HG03558 (cell line): ENCODE data around the gene TMEM175.
"Not testable (repeated sequence)": the region's sequence is repeated elsewhere in the genome, so short reads cannot be mapped to it uniquely, and the experiment has no call there.

Source experiments
- ATAC-seq: cut with Tn5 transposase; IDR thresholded peaks from one replicate; pipeline ENCODE4 v1.9.1; 2021; ENCODE audit warnings: moderate number of reproducible peaks; ENCODE audit not compliant: unreplicated experiment; ENCODE audit errors: extremely low read depth

The TMEM175 gene

DNA sequence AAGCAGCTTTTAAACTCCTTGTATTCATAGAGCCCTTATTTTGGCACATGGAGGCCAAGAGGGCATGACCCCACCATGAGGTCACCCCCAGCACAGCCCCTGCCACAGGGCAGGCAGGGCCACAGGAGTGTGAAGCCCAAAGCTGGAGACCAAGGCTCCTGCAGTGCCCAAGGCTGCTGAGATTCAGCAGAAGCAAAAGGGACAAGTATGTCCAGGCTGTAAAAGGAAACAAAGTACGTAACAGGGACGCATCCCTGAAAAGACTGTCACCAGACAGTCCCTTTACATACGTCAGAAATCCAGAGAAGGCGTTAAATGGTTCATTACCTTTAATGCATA, 19.0 kb upstream of the TMEM175 start:
- ATAC-seq, result no peak

DNA sequence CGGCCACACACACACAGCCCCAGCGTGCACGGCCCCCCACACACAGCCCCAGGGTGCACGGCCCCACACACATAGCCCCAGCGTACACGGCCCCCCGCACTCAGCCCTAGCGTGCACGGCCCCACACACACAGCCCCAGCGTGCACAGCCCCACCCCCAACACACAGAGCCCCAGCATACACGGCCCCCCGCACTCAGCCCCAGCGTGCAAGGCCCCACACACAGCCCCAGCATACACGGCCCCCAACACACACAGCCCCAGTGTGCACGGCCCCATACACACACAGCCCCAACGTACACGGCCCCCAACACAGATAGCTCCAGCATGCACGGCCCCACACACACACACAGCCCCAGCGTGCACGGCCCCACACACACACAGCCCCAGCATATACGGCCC, 17.7 kb upstream of the TMEM175 start:
- ATAC-seq, result no peak

DNA sequence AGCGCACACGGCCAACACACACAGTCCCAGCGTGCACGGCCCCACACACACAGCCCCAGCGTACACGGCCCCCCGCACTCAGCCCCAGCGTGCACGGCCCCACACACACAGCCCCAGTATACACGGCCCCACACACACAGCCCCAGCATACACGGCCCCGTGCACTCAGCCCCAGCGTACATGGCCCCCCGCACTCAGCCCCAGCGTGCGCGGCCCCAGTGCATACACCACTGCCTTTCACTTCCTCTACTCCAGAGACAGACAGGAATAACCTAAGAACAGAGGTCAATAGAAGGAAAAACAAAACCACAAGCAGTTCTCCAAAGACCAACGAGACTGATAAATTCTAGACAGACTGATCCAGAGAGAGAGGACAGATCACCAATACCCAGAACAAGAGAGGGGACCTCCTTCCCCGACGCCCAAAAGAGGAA, 17.2 kb upstream of the TMEM175 start:
- no peak for ATAC-seq

DNA sequence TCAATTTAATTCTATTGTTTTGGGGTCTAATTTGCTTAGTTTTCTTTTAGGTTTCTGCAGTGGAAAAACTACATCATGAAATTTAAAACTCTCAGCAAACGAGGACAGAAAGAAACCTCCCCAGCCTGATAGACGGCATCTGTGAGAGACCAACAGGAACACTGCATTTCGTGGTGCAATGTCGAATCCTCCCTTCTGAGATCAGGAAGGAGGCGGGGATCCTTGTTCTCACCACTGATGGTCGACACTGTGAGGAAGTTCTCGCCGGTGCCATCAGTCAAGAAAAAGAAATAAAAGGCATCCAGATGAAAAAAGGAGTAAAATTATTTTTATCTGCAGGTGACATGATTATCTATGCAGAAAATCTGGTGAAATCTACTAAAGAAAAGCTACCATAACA, 16.7 kb upstream of the TMEM175 start:
- ATAC-seq, result no peak

DNA sequence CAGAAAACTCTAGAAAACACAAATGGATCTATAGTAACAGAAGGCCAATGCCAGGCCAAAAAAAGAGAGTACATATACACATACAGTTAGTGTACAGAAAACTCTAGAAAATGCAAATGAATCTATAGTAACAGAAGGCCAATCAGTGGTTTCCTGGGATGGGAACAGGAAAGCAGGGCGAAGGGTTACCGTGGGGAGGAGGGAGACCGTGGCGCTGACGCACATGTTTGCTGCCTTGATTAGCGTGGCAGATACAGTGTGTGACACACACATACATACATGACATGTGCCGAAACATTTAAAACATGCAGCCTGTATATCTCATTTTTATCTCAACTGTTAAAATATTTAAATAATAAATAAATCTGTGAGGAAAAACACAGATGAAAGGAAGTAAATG, 14.8 kb upstream of the TMEM175 start:
- no peak for ATAC-seq

DNA sequence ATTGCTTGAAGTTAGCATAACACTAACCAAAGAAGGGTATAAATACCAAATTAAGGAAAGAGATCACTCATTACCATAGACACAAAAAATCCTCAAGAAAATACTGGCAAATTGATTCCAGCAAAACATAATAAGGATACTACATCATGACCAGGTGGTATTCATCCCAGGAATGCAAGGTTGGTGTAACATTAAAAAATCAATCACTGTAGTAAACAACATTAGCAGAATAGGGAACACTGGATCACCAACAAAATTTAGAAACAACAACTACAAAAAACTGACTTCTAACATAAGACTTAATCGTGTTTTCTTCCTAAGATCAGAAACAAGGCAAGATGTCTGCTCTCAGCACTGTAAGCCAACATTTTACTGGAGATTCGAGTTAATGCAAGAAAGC, 14.3 kb upstream of the TMEM175 start:
- ATAC-seq, result no peak

DNA sequence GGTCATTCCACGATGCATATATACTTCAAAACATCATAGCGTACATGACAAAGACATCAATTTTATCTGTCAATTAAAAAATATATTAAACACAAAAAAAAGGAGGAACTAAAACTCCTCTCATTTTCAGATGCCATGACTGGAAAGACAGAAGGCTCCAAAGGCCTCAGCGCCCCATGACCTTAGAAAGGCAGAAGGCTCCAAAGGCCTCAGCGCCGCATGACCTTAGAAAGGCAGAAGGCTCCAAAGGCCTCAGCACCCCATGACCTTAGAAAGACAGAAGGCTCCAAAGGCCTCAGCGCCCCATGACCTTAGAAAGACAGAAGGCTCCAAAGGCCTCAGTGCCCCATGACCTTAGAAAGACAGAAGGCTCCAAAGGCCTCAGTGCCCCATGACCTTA, 13.7 kb upstream of the TMEM175 start:
- not testable (repeated sequence) for ATAC-seq

DNA sequence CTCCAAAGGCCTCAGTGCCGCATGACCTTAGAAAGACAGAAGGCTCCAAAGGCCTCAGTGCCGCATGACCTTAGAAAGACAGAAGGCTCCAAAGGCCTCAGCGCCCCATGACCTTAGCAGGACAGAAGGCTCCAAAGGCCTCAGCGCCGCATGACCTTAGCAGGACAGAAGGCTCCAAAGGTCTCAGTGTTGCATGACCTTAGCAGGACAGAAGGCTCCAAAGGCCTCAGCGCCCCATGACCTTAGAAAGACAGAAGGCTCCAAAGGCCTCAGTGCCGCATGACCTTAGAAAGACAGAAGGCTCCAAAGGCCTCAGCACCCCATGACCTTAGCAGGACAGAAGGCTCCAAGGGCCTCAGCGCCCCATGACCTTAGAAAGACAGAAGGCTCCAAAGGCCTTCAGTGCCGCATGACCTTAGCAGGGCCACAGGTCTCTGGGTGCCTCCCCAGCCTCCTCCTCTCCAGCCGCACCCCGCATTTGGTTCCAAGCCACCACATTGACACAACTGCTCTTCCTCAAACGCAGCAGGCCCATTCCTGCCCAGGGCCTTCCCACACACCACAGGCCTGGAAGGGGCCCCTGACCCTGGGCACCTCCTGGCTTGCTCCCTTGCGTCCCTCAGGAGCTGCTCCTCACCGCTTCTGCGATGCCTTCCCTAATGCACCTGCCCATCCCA, 13.1 kb upstream of the TMEM175 start:
- ATAC-seq, result not testable (repeated sequence)

DNA sequence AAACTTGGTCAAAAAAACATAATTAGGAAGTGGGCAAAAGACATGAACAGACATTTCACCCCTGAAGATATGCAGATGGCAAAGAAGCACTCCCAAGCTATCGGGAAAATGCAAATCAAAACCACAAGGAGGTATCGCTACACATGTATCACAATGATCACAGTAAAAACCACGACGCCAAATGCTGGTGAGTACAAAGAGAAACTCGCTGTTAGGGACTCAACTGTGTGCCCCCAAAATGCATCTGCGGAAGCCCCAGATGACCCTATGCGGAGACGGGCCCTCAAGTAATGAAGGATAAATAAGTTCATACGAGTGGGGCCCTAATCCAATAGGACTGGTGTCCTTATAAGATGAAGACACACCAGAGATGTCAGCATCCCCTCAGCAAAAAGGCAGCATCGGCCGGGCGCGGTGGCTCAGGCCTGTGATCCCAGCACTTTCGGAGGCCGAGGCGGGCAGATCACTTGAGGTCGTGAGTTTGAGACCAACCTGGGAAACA, 10.4 kb upstream of the TMEM175 start:
- ATAC-seq, result no peak

DNA sequence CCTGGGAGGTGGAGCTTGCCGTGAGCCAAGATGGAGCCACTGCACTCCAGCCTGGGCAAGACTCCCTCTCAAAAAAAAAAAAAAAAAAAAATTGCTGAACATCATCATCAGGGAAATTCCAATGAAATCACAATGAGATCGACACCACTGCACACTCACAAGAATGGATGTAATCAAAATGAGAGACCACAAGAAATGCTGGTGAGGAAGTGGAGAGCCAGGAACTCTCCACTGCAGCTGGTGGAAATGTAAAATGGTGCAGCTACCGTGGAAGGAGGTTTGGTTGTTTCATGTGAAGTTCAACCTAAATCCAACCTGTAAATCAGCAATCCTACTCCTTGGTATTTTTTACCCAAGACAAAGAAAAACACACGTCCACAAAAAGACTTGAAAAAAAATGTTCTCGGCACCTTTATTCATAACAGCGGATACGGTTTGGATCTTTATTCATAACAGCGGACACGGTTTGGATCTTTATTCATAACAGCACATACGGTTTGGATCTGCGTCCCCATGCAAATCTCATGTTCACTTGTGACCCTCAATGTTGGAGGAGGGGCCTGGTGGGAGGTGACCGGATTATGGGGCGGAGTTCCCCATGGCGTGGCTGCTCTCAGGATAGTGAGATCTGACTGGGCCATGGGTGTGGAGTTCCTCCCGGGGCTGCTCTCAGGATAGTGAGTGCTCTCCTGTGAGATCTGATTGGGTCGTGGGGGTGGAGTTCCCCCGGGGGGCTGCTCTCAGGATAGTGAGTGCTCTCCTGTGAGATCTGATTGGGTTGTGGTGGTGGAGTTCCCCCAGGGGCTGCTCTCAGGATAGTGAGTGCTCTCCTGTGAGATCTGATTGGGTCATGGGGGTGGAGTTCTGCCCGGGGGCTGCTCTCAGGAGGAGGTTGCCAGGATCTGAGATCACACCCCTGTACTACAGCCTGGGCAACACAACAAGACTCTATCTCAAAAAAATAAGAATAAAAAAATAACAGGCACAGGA, 7.9 kb upstream of the TMEM175 start:
- ATAC-seq, result no peak

DNA sequence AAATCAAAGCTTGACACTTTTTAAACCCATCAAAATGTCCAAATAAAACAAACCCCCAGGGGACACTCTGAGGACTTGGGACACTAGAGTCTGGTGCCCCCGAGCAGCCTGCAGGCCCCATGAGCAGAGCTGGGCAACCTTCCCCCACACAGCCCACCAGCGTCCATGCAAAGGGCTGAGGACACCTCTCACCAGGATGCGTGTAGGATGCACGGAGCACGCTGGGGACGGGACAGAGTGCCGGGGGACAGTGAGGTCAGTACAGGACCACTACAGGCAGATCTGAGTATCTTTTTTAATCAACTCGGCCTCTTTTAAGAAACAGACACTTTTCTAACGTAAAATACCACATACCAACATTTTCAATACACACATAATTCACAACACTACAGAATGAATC, 7.1 kb upstream of the TMEM175 start:
- ATAC-seq, result no peak

DNA sequence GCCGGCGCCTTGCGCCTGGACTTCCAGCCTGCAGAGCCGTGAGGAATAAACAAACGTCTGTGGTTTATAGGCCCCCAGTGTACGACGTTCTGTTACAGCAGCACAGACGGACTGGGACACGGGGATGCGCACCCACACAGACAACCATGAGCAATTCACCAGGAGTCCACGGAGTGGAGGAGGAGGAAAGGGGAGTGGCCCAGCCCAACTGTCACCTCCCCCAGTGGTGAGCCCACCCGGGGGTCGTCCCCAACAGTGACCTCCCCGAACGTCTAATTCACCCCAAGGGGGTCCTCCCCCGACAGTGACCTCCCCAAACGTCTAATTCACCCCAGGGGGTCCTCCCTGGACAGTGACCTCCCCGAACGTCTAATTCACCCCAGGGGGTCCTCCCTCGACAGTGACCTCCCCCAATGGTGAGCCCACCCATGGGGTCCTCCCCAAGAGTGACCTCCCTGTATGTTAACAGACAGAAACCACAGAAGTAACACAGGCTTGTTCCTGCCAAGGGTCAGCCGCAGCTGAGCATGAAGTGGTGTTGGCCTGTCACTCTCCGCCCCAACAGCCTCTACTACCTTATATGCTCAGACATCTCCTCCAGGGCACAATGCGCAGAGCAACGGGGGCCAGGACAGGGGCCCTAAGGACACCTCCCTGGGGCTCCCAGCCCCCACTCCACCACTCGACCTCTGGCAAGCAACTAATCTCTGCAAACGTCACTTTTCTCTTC, 6.3 kb upstream of the TMEM175 start:
- ATAC-seq, result no peak

DNA sequence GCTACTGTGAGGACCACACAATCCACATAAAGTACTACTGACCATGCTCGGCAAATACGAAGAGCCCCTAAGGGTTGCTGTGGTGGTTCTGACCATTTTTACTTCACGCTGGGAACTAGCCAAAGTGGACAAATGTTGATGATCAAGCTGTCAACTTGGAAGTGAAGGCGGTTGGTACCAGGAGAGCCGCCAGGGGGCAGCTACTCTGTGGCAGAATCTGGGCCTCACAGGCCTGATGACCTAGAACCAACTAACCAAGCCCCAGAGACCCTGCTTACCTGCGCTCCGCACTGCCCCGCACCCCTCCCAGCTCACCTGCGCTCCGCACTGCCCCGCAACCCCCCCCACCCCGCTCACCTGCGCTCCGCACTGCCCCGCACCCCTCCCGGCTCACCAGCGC, 5.7 kb upstream of the TMEM175 start:
- no peak for ATAC-seq

DNA sequence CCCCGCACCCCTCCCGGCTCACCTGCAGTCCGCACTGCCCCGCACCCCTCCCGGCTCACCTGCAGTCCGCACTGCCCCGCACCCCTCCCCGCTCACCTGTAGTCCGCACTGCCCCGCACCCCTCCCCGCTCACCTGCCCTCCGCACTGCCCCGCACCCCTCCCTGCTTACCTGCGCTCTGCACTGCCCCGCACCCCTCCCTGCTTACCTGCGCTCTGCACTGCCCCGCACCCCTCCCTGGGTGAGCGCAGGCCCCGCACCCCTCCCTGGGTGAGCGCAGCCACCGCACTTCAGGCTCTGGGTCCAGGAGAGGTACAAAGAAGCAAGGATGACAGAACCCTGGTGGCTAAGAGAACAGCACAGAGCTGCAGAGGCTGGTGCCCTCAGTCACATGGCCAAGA, 4.7 kb upstream of the TMEM175 start:
- ATAC-seq, result not testable (repeated sequence)

DNA sequence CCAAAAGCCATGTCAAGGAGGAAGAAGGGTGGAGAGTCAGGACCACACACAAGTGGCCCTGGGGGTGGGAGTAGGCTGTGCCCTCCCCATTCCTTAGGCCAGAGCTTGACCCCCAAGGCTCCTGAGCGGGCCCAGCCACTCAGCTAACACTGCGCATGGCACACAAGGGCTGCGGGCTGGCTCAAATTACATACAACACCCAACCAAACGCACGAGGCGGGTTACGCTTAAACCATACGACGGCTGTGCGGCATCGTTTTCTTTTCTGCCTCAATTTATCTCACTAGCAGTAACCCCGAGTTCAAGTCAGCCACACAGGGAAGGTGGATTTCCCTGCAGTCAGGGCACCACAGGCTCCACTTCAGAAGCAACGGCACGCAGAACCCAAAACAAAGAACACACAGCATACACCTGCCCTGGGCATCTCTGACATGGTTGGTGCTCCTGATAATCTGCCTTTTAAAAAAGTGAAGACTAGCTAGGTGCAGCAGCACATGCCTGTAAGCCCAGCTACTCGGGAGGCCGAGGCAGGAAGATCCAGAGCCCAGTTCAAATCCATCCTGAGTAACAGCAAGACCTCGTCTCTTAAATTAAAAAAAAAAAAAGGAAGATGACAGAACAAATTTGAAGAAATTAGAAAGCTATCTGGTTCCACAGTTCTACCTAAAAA, 3.0 kb upstream of the TMEM175 start:
- ATAC-seq, result no peak

DNA sequence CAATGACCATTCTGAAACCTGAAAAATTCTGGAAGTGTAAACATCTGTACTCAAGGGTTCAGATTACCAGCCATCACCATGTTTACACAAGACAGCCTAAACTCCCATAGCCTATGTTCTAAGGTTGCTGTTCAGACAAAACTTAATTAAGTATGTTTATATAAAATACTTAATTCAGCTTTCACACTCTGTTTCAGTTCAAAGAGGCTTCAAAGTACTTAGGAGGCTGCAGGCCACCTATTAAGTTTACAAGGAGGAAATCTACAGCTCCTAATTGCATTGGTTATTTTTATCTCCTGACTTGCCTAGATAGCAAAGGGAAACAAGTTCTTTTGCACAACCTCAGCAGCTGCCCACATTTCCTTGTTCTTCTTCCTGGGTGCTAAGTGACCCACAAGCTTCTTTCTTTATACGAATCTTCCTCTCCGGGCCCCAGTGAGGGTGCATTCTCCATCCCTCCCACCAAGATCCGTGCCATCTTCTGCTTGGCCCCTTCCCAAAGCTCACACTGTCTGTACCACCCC, 2.2 kb upstream of the TMEM175 start:
- no peak for ATAC-seq

DNA sequence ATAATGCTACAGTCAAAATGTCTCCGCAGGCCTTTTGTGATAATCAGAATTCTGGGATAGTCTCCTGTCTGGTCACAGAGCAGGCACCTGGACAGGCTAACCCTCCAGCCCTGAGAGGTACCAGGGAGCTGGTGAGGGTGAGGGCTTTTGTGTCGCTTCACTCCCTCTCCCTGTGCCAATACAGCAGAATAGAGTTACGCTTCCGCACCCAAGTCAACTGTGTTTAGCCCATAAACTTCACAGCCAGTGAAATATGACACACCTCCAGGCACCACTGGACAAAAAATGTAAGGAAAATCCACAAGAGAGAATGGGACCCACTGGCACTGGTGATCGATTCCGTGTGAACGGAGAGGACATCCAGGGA, 1.4 kb upstream of the TMEM175 start:
- ATAC-seq, result no peak

DNA sequence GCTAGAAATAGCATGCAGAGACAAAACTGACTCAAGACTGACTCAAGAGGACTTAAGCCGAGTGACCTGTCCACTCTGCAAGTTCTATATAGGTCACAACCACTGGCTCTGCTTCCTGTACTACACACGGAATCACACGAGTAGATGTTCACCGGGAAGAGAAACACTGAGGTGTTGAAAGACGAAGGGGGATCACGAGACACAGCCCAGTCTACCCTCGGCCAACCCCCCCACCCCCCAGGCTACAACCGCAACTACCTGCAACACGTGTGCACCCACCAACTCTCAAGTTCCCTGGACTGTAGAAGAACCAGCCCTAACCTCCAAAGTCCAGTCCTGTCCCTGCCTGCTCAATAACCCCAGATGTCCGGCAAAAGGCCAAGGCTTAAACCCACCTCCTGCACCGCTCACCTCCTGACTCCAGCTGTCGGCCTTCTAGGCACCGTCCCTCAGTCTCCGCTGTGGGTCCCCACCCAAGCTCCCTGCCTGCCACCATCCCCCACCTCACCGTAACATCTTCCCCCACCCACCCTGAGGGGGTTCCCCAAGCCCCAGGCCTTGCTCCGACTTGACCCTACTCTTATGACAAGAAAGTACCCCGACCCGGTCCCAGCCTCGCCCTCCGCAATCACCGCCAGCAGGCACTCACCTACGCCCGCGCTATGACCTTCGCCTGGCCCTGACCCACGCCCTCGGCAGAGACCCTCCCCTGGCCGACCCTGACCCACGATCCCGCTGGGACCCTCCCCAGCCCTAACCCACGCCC, 883 bp upstream of the TMEM175 start:
- no peak for ATAC-seq

DNA sequence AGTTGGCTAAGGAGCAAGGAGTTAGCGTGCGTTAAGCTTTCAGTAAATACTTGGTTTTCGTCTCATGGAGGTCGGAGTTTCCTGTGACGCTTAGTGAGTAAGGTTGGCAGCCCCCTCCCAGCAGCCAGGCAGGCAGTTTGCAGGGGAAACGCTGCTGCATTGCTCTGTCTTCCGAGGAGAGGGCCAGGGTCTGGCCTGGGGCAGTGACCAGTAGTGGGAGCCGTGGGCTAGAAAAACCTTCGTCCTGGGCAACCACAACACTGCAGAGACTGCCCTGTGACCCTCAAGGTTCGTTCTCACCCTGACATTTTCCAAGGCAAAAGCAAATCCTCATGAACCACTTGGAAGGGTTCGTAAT, 432 bp downstream of the TMEM175 start:
- ATAC-seq, result no peak
